PC-3 (cell line): ENCODE measurements around the gene MFN2.

Experiments used
- EZH2 ChIP-seq: fragments of 300-600 bp; sonication (generic); IDR thresholded peaks from one replicate; pipeline ENCODE4 v1.6.1; 2017; ENCODE audit warnings: antibody characterized with exemption, mild to moderate bottlenecking, low read length; ENCODE audit not compliant: unreplicated experiment
- EZH2phosphoT487 ChIP-seq: fragments of 300-600 bp; sonication (generic); IDR thresholded peaks from 2 replicates; pipeline ENCODE4 v1.6.1; 2018; ENCODE audit warnings: mild to moderate bottlenecking, antibody characterized with exemption, low read length, borderline replicate concordance
- TF ChIP-seq, protein P1 (sequence below): fragments of 300-600 bp; sonication (generic); conservative IDR thresholded peaks from 2 replicates; pipeline ENCODE4 v1.5.1; 2017; ENCODE audit warnings: antibody characterized with exemption, low read depth, mild to moderate bottlenecking, low read length

GRCh38 chr1:11997081-11997850, 17.0 kb downstream of the MFN2 start:
- TF ChIP-seq, protein P1, sequence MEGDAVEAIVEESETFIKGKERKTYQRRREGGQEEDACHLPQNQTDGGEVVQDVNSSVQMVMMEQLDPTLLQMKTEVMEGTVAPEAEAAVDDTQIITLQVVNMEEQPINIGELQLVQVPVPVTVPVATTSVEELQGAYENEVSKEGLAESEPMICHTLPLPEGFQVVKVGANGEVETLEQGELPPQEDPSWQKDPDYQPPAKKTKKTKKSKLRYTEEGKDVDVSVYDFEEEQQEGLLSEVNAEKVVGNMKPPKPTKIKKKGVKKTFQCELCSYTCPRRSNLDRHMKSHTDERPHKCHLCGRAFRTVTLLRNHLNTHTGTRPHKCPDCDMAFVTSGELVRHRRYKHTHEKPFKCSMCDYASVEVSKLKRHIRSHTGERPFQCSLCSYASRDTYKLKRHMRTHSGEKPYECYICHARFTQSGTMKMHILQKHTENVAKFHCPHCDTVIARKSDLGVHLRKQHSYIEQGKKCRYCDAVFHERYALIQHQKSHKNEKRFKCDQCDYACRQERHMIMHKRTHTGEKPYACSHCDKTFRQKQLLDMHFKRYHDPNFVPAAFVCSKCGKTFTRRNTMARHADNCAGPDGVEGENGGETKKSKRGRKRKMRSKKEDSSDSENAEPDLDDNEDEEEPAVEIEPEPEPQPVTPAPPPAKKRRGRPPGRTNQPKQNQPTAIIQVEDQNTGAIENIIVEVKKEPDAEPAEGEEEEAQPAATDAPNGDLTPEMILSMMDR: no peak
- TF ChIP-seq EZH2: no peak
- no peak for TF ChIP-seq EZH2phosphoT487
